ENCODE measurements around the gene KAT2B. TPM values are rescaled to one million over a fixed set of nuclear protein-coding genes. Genes with fewer than 3 reads are reported as not detected.

The KAT2B gene
- total and polyA plus RNA-seq, 11 donors, result 19.4 to 82.8 (median 66.0) TPM

DNA sequence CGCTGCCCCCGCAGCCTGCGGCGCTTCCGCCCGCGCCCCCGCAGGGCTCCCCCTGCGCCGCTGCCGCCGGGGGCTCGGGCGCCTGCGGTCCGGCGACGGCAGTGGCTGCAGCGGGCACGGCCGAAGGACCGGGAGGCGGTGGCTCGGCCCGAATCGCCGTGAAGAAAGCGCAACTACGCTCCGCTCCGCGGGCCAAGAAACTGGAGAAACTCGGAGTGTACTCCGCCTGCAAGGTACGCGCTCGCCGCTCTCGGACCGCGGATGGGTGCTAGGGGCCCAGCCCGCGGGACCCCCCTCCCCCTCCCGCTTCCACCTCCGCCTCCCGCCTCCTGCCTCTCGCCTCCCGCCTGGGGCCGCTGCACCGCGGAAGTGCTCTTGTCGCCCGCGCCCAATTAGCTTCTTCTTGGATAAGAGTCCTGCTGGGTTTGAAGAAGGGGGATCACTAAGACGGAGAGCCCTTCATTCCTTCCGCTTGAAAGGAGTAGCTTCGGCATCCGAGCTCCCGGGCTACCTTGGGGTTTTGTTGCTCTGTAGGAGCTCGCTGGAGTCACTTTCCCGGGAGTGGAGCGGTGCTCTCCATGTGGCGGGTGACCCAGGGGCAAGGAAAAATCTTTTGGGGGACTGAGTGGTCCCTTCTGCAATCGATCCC lies 426 bp downstream of the KAT2B start:
- Histone ChIP-seq H3K9me3 (no peaks in the 10 kb centered on the region), H3K4me3 (peak overlapping the region; percentile 59 to 95 (median 85)), H3K27me3 (no peaks in the 10 kb centered on the region), H3K4me1 (peaks cover 4 to 51% (median 40%) of the 10 kb centered on the region in 12 donors), H3K27ac (peak overlapping the region; percentile 93 to 99 (median 98)), H3K36me3 (no peaks in the 10 kb centered on the region)
- peak; percentile 82 to 90 (median 85) for DNase-seq
- intact Hi-C loops (cut with DNase I), result loop anchor here in 7 of 10 donors (1.0 to 10.0 kb wide), 12 partner anchors 37 to 233 kb away; partner anchors contain the start of genes SGO1 (in 7 of the 7) and RAB5A (in 5 of the 7)
- 0 to 1% (median 1%) methylated on average over 13 to 64 of the region's 64 CpGs for WGBS, 4 donors
- TF ChIP-seq, protein P1, sequence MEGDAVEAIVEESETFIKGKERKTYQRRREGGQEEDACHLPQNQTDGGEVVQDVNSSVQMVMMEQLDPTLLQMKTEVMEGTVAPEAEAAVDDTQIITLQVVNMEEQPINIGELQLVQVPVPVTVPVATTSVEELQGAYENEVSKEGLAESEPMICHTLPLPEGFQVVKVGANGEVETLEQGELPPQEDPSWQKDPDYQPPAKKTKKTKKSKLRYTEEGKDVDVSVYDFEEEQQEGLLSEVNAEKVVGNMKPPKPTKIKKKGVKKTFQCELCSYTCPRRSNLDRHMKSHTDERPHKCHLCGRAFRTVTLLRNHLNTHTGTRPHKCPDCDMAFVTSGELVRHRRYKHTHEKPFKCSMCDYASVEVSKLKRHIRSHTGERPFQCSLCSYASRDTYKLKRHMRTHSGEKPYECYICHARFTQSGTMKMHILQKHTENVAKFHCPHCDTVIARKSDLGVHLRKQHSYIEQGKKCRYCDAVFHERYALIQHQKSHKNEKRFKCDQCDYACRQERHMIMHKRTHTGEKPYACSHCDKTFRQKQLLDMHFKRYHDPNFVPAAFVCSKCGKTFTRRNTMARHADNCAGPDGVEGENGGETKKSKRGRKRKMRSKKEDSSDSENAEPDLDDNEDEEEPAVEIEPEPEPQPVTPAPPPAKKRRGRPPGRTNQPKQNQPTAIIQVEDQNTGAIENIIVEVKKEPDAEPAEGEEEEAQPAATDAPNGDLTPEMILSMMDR (IDR thresholded peaks at IDR 0.05), result peak in 5 of 12 donors; percentile 9 to 44 (median 29)
- no peak for TF ChIP-seq POLR2A (IDR thresholded peaks at IDR 0.05)
- peak; percentile 48 to 68 (median 64) for ATAC-seq

DNA sequence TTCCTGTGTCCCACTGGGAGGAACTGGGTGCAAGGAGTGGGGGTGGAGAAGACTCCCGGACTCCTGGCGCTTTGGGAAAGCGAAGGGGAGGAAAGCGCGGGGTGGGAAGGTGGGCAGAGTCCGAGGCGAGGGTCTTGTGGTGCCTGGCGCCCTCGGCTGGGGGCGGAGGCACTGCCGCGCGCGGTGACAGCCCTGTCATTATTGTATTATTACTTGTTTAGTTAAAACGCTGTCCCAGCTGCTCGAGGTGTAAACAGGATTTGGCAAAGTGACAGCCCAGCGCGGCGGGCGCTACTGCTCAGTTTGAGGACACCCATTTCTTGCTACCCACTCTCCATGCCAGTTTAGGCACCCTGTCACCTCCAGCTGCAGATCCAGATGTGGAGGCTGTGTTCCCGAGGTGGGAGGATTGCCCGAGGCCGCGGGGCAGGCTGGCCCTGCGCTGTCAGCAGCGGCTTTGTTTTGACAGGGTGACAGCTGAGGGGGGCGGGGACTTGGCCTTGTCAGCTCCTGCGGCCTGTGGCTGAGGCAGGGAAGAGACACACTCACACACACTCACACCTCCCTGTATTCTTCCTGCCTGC lies 1.0 kb downstream of the KAT2B start:
- peak overlapping the region; percentile 93 to 99 (median 98) for H3K27ac ChIP-seq
- DNase-seq (peak; percentile 92 to 96 (median 95)), ATAC-seq (peak; percentile 85 to 91 (median 90))
- H3K9me3 ChIP-seq, result no peaks in the 10 kb centered on the region
- no peaks in the 10 kb centered on the region for H3K36me3 ChIP-seq
- H3K4me3 ChIP-seq, result peak overlapping the region; percentile 59 to 95 (median 85)
- WGBS, 4 donors, result 0 to 1% (median 1%) methylated on average over 23 to 28 of the region's 28 CpGs
- peaks cover 4 to 51% (median 41%) of the 10 kb centered on the region in 12 donors for H3K4me1 ChIP-seq
- intact Hi-C loops (cut with DNase I), result loop anchor here in 7 of 10 donors (1.0 to 10.0 kb wide), 12 partner anchors 36 to 234 kb away; partner anchors contain the start of genes SGO1 (in 7 of the 7) and RAB5A (in 5 of the 7)
- TF ChIP-seq, protein P1 (IDR thresholded peaks at IDR 0.05), result no peak
- TF ChIP-seq POLR2A (IDR thresholded peaks at IDR 0.05), result peak in 1 of 2 donors; percentile 40
- no peaks in the 10 kb centered on the region for H3K27me3 ChIP-seq

DNA sequence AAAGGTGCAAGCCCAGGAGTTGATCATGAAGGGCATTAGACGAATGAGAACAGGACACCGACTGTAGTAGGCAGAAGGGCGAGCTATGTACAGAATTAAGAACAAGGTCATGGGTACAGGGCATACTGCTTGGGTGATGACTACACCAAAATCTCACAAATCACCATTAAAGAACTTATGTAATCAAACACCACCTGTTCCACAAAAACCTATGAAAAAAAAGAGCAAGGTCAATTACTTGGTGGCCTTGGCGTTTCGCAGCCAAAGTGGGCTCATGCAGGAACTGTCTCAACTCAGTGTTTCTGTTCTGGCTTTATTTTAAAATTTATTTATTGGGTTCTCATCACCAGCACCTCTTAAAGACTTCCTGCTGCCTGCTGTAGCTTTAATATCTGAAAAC lies 2.1 kb downstream of the KAT2B start:
- intact Hi-C loops (cut with DNase I), result loop anchor here in 7 of 10 donors (5.0 to 10.0 kb wide), 9 partner anchors 35 to 235 kb away; partner anchors contain the start of genes SGO1 (in 4 of the 7) and RAB5A (in 2 of the 7)
- 38 to 74% (median 67%) methylated on average over 5 of the region's 5 CpGs for WGBS, 4 donors
- H3K4me1 ChIP-seq, result peaks cover 4 to 62% (median 44%) of the 10 kb centered on the region in 12 donors
- DNase-seq, result no peak
- peak overlapping the region in 10 of 12 donors; percentile 94 to 99 (median 98) for H3K27ac ChIP-seq
- no peak for ATAC-seq
- no peaks in the 10 kb centered on the region for H3K36me3 ChIP-seq
- no peak for TF ChIP-seq POLR2A (IDR thresholded peaks at IDR 0.05)
- TF ChIP-seq, protein P1 (IDR thresholded peaks at IDR 0.05), result no peak
- peak overlapping the region in 4 of 12 donors; percentile 69 to 92 (median 82) for H3K4me3 ChIP-seq
- H3K27me3 ChIP-seq, result no peaks in the 10 kb centered on the region
- no peaks in the 10 kb centered on the region for H3K9me3 ChIP-seq

DNA sequence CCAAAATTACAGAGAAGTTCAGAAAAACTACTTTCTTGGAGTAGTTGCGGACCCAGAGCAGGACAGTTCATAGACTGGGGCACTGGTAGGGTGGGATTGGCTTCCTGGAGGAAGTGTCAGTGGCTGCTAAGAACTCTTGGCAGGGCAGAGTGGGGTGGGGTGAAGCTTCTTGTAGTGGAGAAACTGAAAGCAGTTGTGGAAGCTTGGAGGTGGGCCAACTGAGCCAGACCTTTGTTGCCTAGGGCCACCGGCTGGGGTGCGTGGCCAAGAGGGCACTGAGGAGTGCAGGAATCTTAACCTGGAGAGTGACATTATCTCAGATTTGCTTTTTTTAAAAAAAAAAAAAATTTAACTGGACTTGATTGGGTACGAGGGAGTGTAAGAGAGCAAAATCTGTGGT lies 3.1 kb downstream of the KAT2B start:
- no peaks in the 10 kb centered on the region for H3K9me3 ChIP-seq
- peaks cover 4 to 66% (median 47%) of the 10 kb centered on the region in 12 donors for H3K4me1 ChIP-seq
- ATAC-seq (peak; percentile 13 to 51 (median 22)), DNase-seq (peak; percentile 87 to 93 (median 91))
- no peaks in the 10 kb centered on the region for H3K27me3 ChIP-seq
- WGBS, 4 donors, result 13 to 25% (median 14%) methylated on average over 4 of the region's 4 CpGs
- intact Hi-C loops (cut with DNase I), result loop anchor here in 7 of 10 donors (5.0 to 10.0 kb wide), 9 partner anchors 34 to 236 kb away; partner anchors contain the start of genes SGO1 (in 4 of the 7) and RAB5A (in 2 of the 7)
- H3K27ac ChIP-seq, result peak overlapping the region; percentile 23 to 99 (median 76)
- no peaks in the 10 kb centered on the region for H3K36me3 ChIP-seq
- TF ChIP-seq POLR2A (IDR thresholded peaks at IDR 0.05), result no peak
- TF ChIP-seq, protein P1 (IDR thresholded peaks at IDR 0.05), result no peak
- H3K4me3 ChIP-seq, result peak overlapping the region in 9 of 12 donors; percentile 11 to 47 (median 32)
